ENCODE data around the gene FRRS1.

The FRRS1 gene

GRCh38 chr1:99723251-99723650, 43.2 kb downstream of the FRRS1 start:
- peaks cover 5% of the 10 kb centered on the region for H3K4me1 ChIP-seq (ENCODE audit: low read length)
- no peak overlapping the region for H3K4me3 ChIP-seq (ENCODE audit: low read length)
- H3K9me3 ChIP-seq (ENCODE audit: insufficient read depth, low read length) = no peaks in the 10 kb centered on the region
- no peak overlapping the region for H3K4me2 ChIP-seq (ENCODE audit: low read length)
- no peaks in the 10 kb centered on the region for H3K36me3 ChIP-seq (replicated peaks; ENCODE audit: low read depth, low read length)
- no peak overlapping the region for H3K27ac ChIP-seq (ENCODE audit: low read length)
- no peaks in the 10 kb centered on the region for H3K27me3 ChIP-seq (ENCODE audit: low read depth, low read length)
- TF ChIP-seq CTCF (IDR thresholded peaks at IDR 0.05; ENCODE audit: low read depth, low read length) = no peak
- TF ChIP-seq EZH2phosphoT487 (IDR thresholded peaks at IDR 0.05; ENCODE audit: low read depth) = no peak
- no peak overlapping the region for H3K9ac ChIP-seq (ENCODE audit: low read length)
- H3K79me2 ChIP-seq (ENCODE audit: low read length) = no peaks in the 10 kb centered on the region
- H2AFZ ChIP-seq (ENCODE audit: low read depth, low read length) = no peak overlapping the region
- H4K20me1 ChIP-seq (ENCODE audit: insufficient read depth, low read length) = no peaks in the 10 kb centered on the region

GRCh38 chr1:99717005-99717404, 49.4 kb downstream of the FRRS1 start:
- no peaks in the 10 kb centered on the region for H4K20me1 ChIP-seq (ENCODE audit: insufficient read depth, low read length)
- H3K27me3 ChIP-seq (ENCODE audit: low read depth, low read length) = no peaks in the 10 kb centered on the region
- no peak overlapping the region for H3K4me2 ChIP-seq (ENCODE audit: low read length)
- H2AFZ ChIP-seq (ENCODE audit: low read depth, low read length) = no peak overlapping the region
- no peak overlapping the region for H3K9ac ChIP-seq (ENCODE audit: low read length)
- H3K4me3 ChIP-seq (ENCODE audit: low read length) = no peak overlapping the region
- no peaks in the 10 kb centered on the region for H3K79me2 ChIP-seq (ENCODE audit: low read length)
- no peaks in the 10 kb centered on the region for H3K9me3 ChIP-seq (ENCODE audit: insufficient read depth, low read length)
- TF ChIP-seq EZH2phosphoT487 (IDR thresholded peaks at IDR 0.05; ENCODE audit: low read depth) (no peak), CTCF (IDR thresholded peaks at IDR 0.05; ENCODE audit: low read depth, low read length) (no peak)
- no peaks in the 10 kb centered on the region for H3K36me3 ChIP-seq (replicated peaks; ENCODE audit: low read depth, low read length)
- no peak overlapping the region for H3K27ac ChIP-seq (ENCODE audit: low read length)
- peaks cover 5% of the 10 kb centered on the region for H3K4me1 ChIP-seq (ENCODE audit: low read length)

- TF ChIP-seq EZH2phosphoT487 (IDR thresholded peaks at IDR 0.05; ENCODE audit: low read depth) = no peak
- TF ChIP-seq CTCF (IDR thresholded peaks at IDR 0.05; ENCODE audit: low read depth, low read length) = no peak
- Histone ChIP-seq H3K4me2 (ENCODE audit: low read length) (no peak overlapping the region), H4K20me1 (ENCODE audit: insufficient read depth, low read length) (no peaks in the 10 kb centered on the region), H3K9ac (ENCODE audit: low read length) (no peak overlapping the region), H3K4me3 (ENCODE audit: low read length) (no peak overlapping the region), H3K4me1 (ENCODE audit: low read length) (no peaks in the 10 kb centered on the region), H3K27ac (ENCODE audit: low read length) (no peak overlapping the region), H2AFZ (ENCODE audit: low read depth, low read length) (no peak overlapping the region), H3K9me3 (ENCODE audit: insufficient read depth, low read length) (no peaks in the 10 kb centered on the region), H3K36me3 (replicated peaks; ENCODE audit: low read depth, low read length) (no peaks in the 10 kb centered on the region), H3K79me2 (ENCODE audit: low read length) (no peaks in the 10 kb centered on the region), H3K27me3 (ENCODE audit: low read depth, low read length) (no peaks in the 10 kb centered on the region)
These were observed 53.4 kb downstream of the FRRS1 start for GRCh38 chr1:99713006-99713405.

- Histone ChIP-seq H3K4me1 (ENCODE audit: low read length) (no peaks in the 10 kb centered on the region), H3K79me2 (ENCODE audit: low read length) (no peaks in the 10 kb centered on the region), H3K9ac (ENCODE audit: low read length) (no peak overlapping the region), H2AFZ (ENCODE audit: low read depth, low read length) (no peak overlapping the region), H3K9me3 (ENCODE audit: insufficient read depth, low read length) (no peaks in the 10 kb centered on the region), H3K4me2 (ENCODE audit: low read length) (no peak overlapping the region), H3K36me3 (replicated peaks; ENCODE audit: low read depth, low read length) (no peaks in the 10 kb centered on the region), H4K20me1 (ENCODE audit: insufficient read depth, low read length) (no peaks in the 10 kb centered on the region), H3K27me3 (ENCODE audit: low read depth, low read length) (no peaks in the 10 kb centered on the region), H3K27ac (ENCODE audit: low read length) (no peak overlapping the region), H3K4me3 (ENCODE audit: low read length) (no peak overlapping the region)
- TF ChIP-seq CTCF (IDR thresholded peaks at IDR 0.05; ENCODE audit: low read depth, low read length) (no peak), EZH2phosphoT487 (IDR thresholded peaks at IDR 0.05; ENCODE audit: low read depth) (no peak)
These were observed 55.4 kb downstream of the FRRS1 start for GRCh38 chr1:99710994-99711393.

Data from OCI-LY3 (cell line).